Fibroblast of villous mesenchyme (primary cell): ENCODE data around the gene SLC25A6. TPM values are rescaled to one million over a fixed set of nuclear protein-coding genes. Genes with fewer than 3 reads are reported as not detected.

Experiments
- DNase-seq: peaks from one replicate; pipeline ENCODE4 v3.0.0-alpha.2; 2010; ENCODE audit warnings: low read depth
- H3K4me3 ChIP-seq: 2 replicates; pipeline ENCODE4 v1.5.1; 2011; ENCODE audit warnings: low read depth, mild to moderate bottlenecking, low read length
- total RNA-seq: library from RNA; depleted of rRNA; stranded (reverse); fragments of >200 nt; gene quantifications from 2 replicates; pipeline ENCODE4 v1.2.3, GENCODE V29; 2012
- TF ChIP-seq, protein P1 (sequence below): IDR thresholded peaks from 2 replicates; pipeline ENCODE4 v1.5.1; 2012; ENCODE audit warnings: low read depth, mild to moderate bottlenecking, low read length; ENCODE audit not compliant: insufficient read depth

The SLC25A6 gene
- total RNA-seq, 1 donor = 123 TPM

DNA sequence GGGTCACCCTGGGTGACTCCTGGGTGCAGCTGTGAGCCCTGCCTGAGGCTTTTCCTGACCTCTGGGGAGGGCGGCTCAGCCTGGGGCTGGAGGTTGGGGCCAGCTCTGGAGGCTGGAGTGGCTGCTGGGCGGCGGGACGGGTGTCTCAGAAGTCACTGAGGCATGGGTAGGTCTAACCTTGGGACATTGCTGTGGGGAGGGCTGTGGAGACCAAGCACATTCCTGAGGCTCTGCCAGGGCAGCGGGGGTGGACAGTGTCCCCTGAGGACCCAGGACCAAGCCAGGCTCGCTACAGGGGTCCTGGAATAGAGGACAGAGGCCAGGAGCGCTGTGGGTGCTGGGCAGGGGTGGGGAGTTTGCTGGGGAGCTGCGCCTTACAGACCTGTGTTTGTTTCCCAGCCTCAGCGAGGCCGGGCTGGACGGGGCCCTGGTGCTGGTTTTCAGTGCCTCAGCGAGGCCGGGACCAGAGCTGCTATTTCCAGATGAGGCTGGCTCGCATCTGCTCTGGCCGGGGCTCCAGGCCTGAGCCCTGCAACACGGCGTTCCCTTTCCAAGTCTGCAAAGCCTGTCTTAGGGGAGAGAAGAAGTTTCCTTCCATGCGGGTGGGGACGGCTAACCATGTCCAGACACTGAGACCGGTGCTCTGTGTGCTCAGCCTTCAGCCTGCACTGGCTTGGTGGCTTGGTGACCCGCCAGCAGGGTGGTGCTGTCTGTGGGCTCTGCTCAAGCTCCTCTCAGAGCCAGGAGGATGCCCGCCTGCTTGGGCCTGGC lies 3.0 kb upstream of the SLC25A6 start:
- peak overlapping the region; percentile 29 for H3K4me3 ChIP-seq
- TF ChIP-seq, protein P1, sequence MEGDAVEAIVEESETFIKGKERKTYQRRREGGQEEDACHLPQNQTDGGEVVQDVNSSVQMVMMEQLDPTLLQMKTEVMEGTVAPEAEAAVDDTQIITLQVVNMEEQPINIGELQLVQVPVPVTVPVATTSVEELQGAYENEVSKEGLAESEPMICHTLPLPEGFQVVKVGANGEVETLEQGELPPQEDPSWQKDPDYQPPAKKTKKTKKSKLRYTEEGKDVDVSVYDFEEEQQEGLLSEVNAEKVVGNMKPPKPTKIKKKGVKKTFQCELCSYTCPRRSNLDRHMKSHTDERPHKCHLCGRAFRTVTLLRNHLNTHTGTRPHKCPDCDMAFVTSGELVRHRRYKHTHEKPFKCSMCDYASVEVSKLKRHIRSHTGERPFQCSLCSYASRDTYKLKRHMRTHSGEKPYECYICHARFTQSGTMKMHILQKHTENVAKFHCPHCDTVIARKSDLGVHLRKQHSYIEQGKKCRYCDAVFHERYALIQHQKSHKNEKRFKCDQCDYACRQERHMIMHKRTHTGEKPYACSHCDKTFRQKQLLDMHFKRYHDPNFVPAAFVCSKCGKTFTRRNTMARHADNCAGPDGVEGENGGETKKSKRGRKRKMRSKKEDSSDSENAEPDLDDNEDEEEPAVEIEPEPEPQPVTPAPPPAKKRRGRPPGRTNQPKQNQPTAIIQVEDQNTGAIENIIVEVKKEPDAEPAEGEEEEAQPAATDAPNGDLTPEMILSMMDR = no peak
- no peak for DNase-seq

DNA sequence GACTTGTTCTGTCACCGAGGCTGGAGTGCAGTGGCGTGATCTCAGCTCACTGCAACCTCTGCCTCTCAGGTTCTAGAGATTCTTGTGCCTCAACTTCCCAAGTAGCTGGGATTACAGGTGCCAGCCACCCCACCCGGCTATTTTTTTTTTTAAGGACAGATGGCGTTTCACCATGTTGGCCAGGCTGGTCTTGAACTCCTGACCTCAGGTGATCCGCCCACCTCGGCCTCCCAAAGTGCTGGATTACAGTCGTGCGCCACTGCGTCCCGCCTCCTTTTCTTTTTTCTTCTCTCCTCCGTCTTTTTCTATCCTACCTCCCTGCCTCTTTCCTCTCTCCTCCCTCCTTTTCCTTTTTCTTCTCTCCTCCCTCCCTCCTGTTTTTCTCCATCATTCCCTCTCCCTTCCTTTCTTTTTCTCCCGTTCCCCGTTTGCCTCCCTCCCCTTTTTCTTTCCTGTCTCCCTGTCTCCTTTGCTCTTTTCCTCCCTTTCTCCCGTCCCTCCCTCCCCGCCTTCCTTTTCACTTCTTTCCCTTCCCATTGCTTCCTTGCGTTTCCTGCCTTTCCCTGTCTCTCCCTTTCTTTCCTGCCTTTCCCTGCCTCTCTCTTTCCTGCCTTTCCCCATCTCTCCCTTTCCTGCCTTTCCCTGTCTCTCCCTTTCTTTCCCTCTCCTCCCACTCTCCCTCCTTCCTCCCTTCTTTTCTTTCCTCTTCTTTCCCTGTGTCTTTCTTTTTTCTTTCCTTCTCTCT lies 2.1 kb upstream of the SLC25A6 start:
- H3K4me3 ChIP-seq = peak overlapping the region; percentile 84
- no peak for DNase-seq
- TF ChIP-seq, protein P1 = no peak

DNA sequence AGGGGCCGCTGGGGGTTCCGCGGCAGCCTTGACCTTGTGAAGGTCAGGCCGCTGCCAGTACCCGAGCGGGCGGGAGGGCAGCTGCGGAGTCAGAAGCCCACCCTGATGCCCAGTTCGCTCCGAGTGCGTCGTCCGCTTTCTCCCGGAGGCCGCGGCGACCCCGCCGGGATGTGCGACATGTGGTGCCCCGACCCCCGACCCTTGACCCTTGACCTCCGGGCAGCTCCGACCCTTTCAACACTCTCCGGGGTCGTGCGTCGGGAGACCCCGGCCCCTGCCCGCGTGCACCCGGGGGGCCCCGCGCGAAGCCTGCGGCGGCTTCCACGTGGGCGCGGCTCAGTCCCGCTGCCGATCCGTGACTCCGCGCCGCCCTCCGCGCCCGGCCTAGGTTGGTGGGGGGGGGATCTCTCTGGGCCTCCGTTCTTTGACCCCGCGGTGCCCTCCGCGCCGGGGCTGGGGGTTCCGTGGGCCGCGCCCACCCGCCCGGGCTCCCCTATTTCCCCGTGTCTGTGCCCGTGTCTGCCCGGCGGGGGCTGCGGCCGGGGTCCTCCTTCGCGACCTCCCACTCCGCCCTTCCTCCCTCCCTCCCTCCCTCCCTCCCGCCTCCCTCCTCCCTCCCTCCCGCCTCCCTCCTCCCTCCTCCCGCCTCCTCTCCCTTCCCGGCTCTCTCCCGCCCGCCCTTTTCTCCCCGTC lies 609 bp upstream of the SLC25A6 start:
- H3K4me3 ChIP-seq = peak overlapping the region; percentile 84
- peak; percentile 68 for DNase-seq
- TF ChIP-seq, protein P1 = no peak

DNA sequence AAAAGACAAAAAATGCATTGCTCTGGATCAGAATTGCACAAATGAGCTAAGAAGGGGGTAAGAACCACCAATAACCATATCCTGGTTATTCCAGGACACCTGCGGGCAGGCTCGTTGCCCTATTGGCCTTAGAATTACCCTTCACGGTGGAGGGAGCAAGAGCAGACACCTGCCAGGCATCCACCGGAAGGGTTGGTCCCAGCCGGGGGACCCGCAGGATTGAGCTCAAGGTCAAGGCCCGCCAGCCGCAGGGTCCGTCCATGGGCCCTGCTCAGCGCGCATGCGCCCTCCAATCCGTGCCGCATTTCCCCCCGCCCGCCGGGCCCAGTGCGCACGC lies 575 bp downstream of the SLC25A6 start:
- TF ChIP-seq, protein P1 = no peak
- peak overlapping the region; percentile 82 for H3K4me3 ChIP-seq
- DNase-seq = no peak

DNA sequence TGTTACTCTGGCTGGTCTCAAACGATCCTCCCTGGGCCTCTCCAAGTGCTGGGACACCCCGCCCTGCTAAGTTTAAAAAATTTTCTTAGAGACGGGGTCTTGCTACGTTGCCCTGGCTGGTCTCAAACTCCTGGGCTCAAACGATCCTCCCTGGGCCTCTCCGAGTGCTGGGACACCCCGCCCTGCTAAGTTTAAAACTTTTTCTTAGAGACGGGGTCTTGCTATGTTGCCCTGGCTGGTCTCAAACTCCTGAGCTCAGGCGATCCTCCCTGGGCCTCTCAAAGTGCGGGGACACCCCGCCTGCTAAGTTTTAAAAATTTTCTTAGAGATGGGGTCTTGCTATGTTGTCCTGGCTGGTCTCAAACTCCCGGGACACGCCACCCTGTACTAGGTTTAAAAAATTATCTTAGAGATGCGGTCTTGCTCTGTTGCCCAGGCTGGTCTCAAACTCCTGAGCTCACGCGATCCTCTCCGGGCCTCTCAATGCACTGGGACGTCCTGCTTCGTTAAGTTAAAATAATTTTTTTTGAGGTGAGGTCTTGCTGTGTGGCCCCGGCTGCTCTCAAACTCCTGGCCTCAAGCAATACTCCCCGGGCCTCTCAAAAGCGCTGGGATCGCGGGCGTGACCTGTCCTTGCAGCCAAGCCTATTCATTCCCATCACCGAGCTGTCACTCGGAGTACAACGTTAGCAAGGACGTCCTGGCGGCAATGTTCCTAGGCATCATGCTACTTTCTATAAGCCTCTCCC lies 1.1 kb downstream of the SLC25A6 start:
- TF ChIP-seq, protein P1 = no peak
- H3K4me3 ChIP-seq = peak overlapping the region; percentile 82
- no peak for DNase-seq

DNA sequence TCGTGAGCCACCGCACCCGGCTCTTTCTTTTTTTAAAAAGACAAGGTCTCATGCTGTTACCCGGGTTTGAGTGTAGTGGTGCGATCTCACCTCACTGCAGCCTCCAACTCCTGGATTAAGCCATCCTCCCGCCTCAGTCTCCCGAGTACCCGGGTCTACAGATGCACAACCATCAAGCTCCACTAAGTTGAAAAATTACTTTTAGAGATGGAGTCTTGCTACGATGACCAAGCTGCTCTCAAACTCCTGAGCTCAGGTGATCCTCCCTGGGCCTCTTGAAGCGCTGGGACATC lies 2.0 kb downstream of the SLC25A6 start:
- no peak overlapping the region for H3K4me3 ChIP-seq
- TF ChIP-seq, protein P1 = no peak
- DNase-seq = no peak
